KMS-11 (cell line): Measurements from ENCODE around the gene RAB34.

Source experiments
- H2AFZ ChIP-seq: fragments of 200-600 bp; sonication (generic); 2 replicates; pipeline ENCODE4 v1.6.1; 2016; ENCODE audit warnings: antibody characterized with exemption, mixed run types, low read depth
- H3K27ac ChIP-seq: fragments of 200-600 bp; sonication (generic); 2 replicates; pipeline ENCODE4 v1.6.1; 2016; ENCODE audit warnings: mild to moderate bottlenecking, mixed run types
- H3K27me3 ChIP-seq: fragments of 200-600 bp; sonication (generic); 2 replicates; pipeline ENCODE4 v1.6.1; 2017; ENCODE audit warnings: mild to moderate bottlenecking, low read depth, mixed run types, moderate library complexity; ENCODE audit not compliant: insufficient read depth
- H3K36me3 ChIP-seq: fragments of 200-600 bp; sonication (generic); 2 replicates; pipeline ENCODE4 v1.6.1; 2017; ENCODE audit warnings: mild to moderate bottlenecking, mixed run types; ENCODE audit not compliant: insufficient read depth
- H3K4me1 ChIP-seq: fragments of 200-600 bp; sonication (generic); 2 replicates; pipeline ENCODE4 v1.6.1; 2016; ENCODE audit warnings: mild to moderate bottlenecking, low read depth, mixed run types; ENCODE audit not compliant: poor library complexity, severe bottlenecking
- H3K4me2 ChIP-seq: fragments of 200-600 bp; sonication (generic); 2 replicates; pipeline ENCODE4 v1.7.0; 2016; ENCODE audit warnings: mild to moderate bottlenecking, mixed run types
- H3K4me3 ChIP-seq: fragments of 200-600 bp; sonication (generic); IDR thresholded peaks from 2 replicates; pipeline ENCODE4 v1.6.1; 2017; ENCODE audit warnings: low read depth, low read length, mixed read lengths; ENCODE audit not compliant: insufficient read depth
- H3K79me2 ChIP-seq: fragments of 200-600 bp; sonication (generic); 2 replicates; pipeline ENCODE4 v1.6.1; 2016; ENCODE audit warnings: low read depth, mixed run types; ENCODE audit not compliant: insufficient read depth
- H3K9ac ChIP-seq: fragments of 200-600 bp; sonication (generic); 2 replicates; pipeline ENCODE4 v1.6.1; 2016; ENCODE audit warnings: mild to moderate bottlenecking, mixed run types
- H4K20me1 ChIP-seq: fragments of 200-600 bp; sonication (generic); 2 replicates; pipeline ENCODE4 v1.6.1; 2016; ENCODE audit warnings: mild to moderate bottlenecking, mixed run types; ENCODE audit not compliant: insufficient read depth
- TF ChIP-seq, protein P1 (sequence below): fragments of 200-600 bp; sonication (generic); conservative IDR thresholded peaks from 2 replicates; pipeline ENCODE4 v1.6.1; 2017; ENCODE audit warnings: low read depth, mild to moderate bottlenecking, antibody characterized with exemption, low read length, moderate library complexity, mixed read lengths

RAB34 gene

DNA sequence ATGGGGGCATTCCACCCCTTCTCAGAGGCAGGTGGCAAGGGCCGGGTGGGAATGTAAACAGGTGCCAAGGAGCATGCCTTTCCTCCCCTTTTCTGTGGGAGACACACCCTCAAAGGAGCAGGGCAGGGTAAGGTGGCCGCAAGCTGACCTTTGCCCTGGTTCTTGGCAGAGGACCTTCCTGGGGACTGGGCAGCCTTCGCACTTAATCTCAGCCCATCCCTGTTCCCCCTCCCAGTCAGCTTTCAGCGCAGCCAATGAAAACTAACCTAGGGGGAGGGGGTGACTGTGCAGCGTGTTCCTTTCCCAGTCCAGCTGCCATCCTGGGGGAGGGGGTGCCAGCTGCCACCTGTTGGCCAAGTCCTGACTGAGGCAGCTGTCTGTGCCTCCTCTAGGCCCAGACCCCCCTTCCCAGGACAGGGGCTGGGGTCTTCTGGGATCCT lies 29.0 kb upstream of the RAB34 start:
- no peak overlapping the region for H2AFZ ChIP-seq
- H3K9ac ChIP-seq = no peak overlapping the region
- peaks cover 48% of the 10 kb centered on the region for H3K4me1 ChIP-seq
- H3K27ac ChIP-seq = no peak overlapping the region
- H3K4me3 ChIP-seq = no peak overlapping the region
- no peaks in the 10 kb centered on the region; the same call in 1 of the 2 replicates for H3K36me3 ChIP-seq
- H3K4me2 ChIP-seq = peak overlapping the region; percentile 93; the same call in 1 of the 2 replicates
- 0 out of 2 replicates have a peak, but pooled peaks cover 9% of the 10 kb centered on the region for H4K20me1 ChIP-seq
- H3K79me2 ChIP-seq = peaks cover 24% of the 10 kb centered on the region
- H3K27me3 ChIP-seq = no peaks in the 10 kb centered on the region
- TF ChIP-seq, protein P1, sequence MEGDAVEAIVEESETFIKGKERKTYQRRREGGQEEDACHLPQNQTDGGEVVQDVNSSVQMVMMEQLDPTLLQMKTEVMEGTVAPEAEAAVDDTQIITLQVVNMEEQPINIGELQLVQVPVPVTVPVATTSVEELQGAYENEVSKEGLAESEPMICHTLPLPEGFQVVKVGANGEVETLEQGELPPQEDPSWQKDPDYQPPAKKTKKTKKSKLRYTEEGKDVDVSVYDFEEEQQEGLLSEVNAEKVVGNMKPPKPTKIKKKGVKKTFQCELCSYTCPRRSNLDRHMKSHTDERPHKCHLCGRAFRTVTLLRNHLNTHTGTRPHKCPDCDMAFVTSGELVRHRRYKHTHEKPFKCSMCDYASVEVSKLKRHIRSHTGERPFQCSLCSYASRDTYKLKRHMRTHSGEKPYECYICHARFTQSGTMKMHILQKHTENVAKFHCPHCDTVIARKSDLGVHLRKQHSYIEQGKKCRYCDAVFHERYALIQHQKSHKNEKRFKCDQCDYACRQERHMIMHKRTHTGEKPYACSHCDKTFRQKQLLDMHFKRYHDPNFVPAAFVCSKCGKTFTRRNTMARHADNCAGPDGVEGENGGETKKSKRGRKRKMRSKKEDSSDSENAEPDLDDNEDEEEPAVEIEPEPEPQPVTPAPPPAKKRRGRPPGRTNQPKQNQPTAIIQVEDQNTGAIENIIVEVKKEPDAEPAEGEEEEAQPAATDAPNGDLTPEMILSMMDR = no peak

DNA sequence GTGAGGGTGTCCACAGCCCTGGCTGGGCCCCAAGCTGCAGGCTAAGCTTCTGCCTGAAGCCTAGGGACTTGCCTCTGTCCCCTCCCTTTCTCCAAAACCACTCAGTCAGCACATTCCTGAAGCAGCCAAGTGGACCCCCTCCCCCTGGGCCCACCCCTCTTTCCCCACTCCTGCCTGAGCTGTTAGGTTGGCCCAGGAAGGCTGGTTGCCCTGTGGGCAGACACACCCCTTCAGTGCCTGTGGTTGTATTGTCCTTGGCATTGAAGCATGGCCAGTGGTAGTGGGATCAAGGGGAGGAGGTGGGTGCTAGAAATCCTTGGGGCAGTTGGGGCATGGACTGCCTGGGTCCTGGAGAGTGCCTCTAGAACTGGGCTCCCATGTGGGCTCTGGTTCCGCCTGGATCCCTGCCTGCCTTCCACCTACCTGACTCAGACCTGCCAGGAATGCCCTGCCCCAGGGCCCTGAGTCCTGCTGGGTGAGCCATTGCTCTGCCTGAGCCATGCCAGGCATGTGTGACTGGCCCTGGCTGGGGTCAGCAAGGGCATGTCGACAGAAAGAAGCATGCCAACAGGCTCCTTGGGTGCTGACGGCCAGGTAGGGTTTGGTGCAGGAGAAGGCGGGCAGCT lies 28.2 kb upstream of the RAB34 start:
- no peak overlapping the region for H3K4me3 ChIP-seq
- H4K20me1 ChIP-seq = 0 out of 2 replicates have a peak, but pooled peaks cover 7% of the 10 kb centered on the region
- no peaks in the 10 kb centered on the region for H3K27me3 ChIP-seq
- H3K36me3 ChIP-seq = no peaks in the 10 kb centered on the region; the same call in 1 of the 2 replicates
- peak overlapping the region; percentile 93 for H3K4me2 ChIP-seq
- TF ChIP-seq, protein P1 = no peak
- H3K4me1 ChIP-seq = peaks cover 47% of the 10 kb centered on the region
- peaks cover 24% of the 10 kb centered on the region for H3K79me2 ChIP-seq
- peak overlapping the region; percentile 82; the same call in 1 of the 2 replicates for H3K9ac ChIP-seq
- H2AFZ ChIP-seq = no peak overlapping the region
- peak overlapping the region; percentile 62; the same call in 1 of the 2 replicates for H3K27ac ChIP-seq

DNA sequence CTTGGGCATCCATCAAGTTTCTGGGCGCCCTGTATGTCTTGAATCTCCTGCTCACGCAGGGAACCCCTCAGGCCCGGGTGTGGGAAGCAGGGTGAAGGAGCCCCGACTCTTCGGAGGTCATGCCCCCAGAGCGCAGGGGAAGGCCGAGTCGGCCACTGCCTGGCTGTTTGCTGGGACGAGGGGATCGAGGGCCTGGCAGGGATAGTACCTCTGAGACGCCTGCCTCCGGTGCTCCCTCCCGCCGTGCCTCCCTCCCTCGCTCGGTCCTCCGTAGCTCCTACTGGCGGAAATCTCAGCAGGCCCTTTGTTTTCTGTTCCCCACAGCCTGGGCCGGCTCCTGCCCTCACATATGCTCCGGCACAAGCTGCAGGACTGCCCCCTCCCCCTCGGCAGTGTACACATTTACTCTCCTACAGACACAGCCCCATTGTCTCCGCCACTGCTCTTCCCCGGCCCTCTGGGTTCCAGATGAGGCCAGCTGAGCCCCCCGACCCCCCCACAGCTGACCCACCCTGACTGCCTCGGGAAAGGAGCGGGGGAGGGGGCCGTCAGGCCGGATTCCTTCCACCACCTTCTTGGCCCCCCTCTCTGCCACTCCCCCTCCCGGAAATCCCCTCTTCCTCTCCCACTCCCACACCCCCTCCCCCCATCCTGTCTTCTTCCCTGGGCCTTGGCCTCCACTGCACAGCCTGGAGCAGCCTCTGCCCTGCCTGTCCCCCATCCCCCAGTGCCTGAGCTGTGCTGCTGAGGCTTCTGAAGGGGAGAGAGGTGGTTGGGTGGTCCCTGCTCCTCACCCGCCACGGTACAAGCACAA lies 27.5 kb upstream of the RAB34 start:
- TF ChIP-seq, protein P1 = no peak
- H3K36me3 ChIP-seq = no peaks in the 10 kb centered on the region; the same call in 1 of the 2 replicates
- no peak overlapping the region for H3K4me3 ChIP-seq
- H3K9ac ChIP-seq = peak overlapping the region; percentile 82
- H2AFZ ChIP-seq = peak overlapping the region; percentile 17; the same call in 1 of the 2 replicates
- 0 out of 2 replicates have a peak, but pooled peaks cover 4% of the 10 kb centered on the region for H4K20me1 ChIP-seq
- H3K27ac ChIP-seq = peak overlapping the region; percentile 62
- H3K27me3 ChIP-seq = no peaks in the 10 kb centered on the region
- peaks cover 40% of the 10 kb centered on the region for H3K4me1 ChIP-seq
- H3K4me2 ChIP-seq = peak overlapping the region; percentile 93
- peaks cover 24% of the 10 kb centered on the region for H3K79me2 ChIP-seq

DNA sequence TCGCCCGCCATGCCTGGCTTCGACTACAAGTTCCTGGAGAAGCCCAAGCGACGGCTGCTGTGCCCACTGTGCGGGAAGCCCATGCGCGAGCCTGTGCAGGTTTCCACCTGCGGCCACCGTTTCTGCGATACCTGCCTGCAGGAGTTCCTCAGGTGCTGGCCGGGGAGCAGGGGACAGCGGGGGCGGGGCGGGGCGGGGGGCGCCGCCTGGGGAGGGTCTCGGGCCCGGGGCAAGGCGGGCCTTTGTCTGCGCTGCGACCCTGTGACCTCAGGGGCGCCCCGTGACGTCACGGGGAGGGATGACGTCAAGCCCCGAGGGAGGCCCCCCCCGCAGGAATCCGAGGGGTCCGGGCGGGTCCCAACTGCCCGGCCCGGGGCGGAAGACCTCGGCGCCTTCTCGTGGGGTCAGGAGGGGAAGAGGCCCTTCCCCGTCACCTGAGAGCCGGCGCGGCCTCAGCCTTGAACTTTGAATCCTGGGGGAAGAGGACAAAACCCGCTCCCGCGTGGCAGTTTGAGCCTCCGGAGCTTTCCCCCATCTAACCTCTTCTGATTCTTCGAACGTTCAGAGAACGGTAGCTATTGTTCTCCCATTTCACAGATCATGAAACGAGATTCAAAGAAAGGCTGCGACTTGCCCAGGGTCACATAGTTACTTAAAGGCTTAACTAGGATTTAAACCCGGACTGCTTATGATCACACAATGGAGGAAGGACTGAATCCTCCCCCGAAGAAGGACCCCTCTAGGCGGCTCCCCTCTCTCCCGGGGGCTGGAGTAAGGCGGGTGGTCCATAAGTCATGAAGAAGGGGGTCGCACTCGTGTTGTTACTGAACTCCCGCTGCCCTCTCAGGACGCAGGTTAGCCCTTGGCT lies 26.7 kb upstream of the RAB34 start:
- TF ChIP-seq, protein P1 = no peak
- Histone ChIP-seq H2AFZ (peak overlapping the region; percentile 17; the same call in 1 of the 2 replicates), H3K27me3 (no peaks in the 10 kb centered on the region), H3K4me2 (peak overlapping the region; percentile 93), H3K4me3 (no peak overlapping the region), H4K20me1 (0 out of 2 replicates have a peak, but pooled peaks cover 4% of the 10 kb centered on the region), H3K4me1 (peaks cover 35% of the 10 kb centered on the region), H3K27ac (peak overlapping the region; percentile 62), H3K36me3 (no peaks in the 10 kb centered on the region), H3K9ac (peak overlapping the region; percentile 82), H3K79me2 (peaks cover 24% of the 10 kb centered on the region)
